COR-L47 (cell line): ENCODE measurements around the gene AJUBA.
"Not testable (repeated sequence)": the region's sequence is repeated elsewhere in the genome, so short reads cannot be mapped to it uniquely, and the experiment has no call there.

ENCODE experiments used
- DNase-seq: peaks from one replicate; lab custom pipeline; 2025; lab: John Stamatoyannopoulos, UW

Gene AJUBA

DNA sequence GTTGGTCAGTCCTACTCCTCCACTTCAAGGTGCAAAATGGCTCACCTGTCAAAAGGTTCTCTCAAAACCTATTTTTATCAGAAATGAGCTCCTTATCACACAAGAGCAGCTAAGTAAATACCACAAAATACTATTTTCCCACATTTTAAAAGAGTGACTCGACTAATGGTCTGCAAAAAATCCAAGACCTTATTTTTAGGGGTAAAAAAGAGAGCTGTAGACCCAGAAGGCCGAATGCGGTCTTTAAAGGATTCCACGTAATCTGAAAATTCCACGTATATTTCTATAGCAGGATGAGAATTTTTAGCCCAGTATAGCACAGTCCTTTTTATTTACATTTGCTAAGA lies 23.8 kb upstream of the AJUBA start:
- no peak for DNase-seq

DNA sequence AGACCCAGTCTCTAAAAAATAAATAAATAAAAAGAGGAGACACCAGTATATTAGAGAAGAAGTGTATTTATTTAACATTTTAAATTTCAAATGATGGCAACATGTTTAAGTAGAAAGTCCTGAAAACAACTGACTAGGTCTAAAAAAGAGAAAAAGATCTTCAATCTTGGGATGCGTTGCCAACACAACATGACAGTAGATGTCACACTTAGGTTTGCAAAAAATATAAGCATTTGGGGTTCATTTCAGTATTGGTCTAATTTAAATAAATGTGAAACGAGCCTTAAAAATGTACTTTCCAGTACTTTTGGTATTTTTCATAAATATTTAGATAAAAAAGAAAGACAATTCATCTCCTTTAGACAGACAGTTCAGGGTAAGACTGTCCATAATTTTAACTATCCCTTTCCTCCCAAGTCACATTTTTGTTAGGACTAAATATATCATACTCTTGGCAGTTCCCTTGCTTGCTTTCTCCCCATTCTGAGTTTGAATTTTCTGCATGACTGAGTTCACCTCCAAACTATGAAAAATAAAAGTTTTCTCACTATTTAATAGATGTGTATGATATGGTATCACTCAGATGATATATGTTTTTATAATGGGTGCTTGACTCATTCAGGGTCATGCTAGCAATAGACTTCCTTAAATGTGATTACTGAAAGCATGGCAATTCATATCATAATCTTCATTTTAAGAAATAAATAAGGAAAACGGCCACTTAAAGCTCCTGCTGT lies 23.3 kb upstream of the AJUBA start:
- no peak for DNase-seq

DNA sequence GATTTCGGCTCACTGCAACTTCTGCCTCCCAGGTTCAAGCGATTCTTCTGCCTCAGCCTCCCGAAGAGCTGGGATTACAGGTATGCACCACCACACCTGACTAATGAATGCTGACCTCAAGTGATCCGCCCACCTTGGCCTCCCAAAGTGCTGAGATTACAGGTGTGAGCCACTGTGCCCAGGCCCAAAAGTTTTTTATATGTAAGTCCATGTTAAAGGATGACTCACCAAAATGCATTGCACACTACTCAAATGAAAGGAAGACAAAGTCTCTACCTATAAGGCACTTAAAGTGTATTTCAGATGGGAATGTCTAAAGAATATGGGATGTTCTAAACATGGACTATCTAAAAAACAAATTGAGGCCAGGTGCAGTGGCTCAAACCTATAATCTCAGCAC lies 21.9 kb upstream of the AJUBA start:
- not testable (repeated sequence) for DNase-seq

- no peak for DNase-seq
Observed at GRCh38 chr14:23002592-23002991, 20.2 kb upstream of the AJUBA start.

- no peak for DNase-seq
Observed at GRCh38 chr14:23000860-23001259, 18.5 kb upstream of the AJUBA start.

- no peak for DNase-seq
Observed at GRCh38 chr14:22998329-22999012, 16.1 kb upstream of the AJUBA start.

GRCh38 chr14:22997676-22998323 lies 15.4 kb upstream of the AJUBA start:
- DNase-seq: no peak

GRCh38 chr14:22996768-22997654 lies 14.7 kb upstream of the AJUBA start:
- no peak for DNase-seq

DNA sequence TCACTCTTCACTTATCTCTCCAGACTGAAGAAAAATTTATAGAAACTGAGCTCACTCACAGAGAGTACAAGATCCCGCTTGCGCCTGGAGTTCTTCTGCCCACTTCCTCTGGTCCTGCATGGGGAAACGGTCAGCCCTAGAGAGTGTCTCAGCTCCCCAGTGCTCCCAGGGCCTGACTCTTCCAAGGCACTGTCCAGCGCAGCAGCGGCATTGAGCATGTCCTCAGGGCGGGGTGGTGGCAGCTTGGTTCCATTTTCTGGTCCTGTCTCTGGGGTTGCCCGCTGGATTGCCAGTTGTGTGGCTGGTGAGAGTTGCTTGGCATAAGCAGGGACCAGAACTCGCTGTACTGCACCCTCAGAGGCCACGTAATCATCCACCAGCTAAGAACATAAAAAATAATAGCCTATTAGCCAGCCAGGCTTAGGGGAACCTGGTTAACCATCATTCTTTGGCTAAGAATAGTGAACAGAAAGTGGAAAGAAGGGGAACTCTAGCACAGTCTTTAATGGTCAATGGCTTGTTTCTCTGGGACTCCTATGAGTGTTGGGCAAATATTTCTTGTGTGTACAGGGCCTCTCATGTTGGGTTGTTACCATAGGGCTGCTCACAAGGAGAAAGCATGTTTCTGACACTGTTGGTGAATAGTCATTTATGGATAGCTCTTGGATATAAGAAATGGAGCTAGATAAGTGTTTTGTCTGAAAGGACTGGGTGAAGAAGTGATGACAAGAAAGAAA lies 13.7 kb upstream of the AJUBA start:
- DNase-seq: no peak

DNA sequence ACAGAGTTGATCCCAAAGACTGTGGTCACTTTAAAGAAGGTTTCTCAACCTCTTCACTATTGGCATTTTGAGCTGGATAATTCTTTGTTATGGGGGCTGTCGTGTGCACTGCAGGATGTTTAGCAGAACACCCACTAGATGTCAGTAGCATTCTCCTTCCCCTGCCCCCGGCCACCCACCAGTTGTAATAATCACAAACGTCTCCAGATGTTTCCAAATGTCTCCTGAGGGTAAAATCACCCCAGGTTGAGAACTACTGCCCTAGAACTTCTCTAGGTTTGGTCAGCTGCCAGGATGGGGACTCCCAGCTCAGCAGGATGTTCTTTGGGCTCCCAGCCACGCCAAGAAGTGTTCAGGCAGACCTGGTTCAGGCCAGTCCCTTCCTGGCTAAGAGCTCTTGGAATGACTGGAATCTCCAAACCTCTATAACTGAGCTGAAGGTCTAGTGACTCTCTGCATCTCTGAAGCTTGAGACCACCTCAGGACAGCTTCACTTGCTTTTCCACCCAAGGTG lies 12.5 kb upstream of the AJUBA start:
- peak; percentile 15 for DNase-seq

DNA sequence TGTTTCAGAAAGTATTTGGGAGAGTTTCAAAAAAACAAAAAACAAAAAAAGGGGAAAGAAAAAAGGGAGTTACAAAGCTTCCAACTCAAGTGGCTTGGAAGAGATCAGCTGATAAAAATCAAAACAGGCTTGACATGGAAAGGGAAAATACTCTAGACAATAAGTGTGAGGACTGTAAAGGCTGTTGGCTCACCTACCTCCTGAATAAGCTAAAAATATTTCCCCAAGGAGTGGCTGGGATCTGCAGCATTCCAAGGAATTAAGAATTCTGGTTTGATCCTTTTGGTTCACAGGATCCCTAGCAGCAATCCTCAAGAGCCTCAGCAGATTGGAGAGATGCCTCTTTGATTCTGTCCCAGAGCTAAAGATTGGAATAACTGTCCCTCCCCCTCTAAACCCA lies 11.2 kb upstream of the AJUBA start:
- no peak for DNase-seq

DNA sequence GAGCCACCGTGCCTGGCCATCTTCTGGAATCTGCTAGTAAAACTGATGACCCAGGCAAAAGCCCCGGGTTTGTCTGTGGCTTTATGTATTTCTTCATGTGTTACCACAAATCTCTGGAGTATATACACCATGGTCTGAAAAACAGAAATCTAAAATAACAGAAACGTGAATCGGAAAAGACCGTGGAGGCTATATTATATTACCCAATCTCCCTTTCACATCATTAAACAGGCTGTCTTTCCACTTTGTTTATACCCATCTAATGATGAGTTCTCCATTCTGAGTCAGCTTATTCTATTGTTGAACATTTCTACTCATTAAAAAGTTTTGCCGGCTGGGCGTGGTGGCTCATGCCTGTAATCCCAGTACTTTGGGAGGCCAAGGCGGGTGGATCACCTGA lies 9.5 kb upstream of the AJUBA start:
- DNase-seq: no peak

DNA sequence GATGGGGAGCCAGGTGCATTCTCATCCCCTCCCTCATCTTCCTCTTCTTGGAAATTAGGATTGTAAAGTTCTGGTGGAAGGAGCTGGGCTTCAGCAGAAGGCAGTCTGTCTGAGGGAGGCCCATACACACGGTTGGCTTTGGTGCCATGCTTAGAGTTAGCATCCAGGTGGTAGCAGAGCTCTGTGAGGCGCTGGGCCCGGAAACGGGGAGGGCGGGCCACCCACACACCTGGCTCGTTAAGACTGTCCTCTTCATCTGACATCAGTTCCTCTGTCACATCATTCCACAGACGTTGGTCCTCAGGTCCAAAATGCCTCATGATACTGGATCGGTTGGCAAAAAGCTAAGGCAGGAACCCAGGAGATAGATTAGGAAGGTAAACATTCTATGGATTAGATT lies 4.9 kb upstream of the AJUBA start:
- no peak for DNase-seq

GRCh38 chr14:22986508-22987054 lies 4.2 kb upstream of the AJUBA start:
- peak; percentile 71 for DNase-seq

DNA sequence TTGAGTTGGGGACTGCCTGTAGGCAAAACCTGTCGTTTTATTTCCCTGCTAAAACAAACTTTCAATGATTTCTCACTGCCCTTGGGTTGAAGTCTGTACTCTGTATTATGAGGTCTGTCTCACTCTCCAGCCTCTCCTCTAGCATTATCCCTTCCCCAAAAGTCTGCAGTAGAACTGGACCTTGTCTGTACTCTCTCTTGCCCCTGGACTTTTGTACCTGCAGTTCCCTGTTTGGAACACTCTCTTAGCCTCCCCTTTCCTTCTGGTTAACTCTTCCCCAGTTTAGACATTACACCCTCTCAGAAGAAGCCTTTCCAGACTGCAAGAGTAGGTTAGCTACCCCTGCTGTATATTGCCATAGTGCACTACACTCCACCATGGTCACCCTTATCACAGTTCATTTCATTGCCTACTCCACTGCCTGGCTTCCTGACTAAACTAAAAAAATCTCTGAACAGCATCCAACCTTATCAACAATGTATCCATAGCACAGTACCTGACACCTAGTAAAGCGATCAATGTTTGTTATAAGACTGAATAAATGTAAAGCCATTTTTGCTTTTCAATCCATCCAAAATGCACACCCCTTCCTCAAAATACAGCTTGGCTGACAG lies 3.6 kb upstream of the AJUBA start:
- no peak for DNase-seq

GRCh38 chr14:22984959-22985658 lies 2.8 kb upstream of the AJUBA start:
- no peak for DNase-seq

DNA sequence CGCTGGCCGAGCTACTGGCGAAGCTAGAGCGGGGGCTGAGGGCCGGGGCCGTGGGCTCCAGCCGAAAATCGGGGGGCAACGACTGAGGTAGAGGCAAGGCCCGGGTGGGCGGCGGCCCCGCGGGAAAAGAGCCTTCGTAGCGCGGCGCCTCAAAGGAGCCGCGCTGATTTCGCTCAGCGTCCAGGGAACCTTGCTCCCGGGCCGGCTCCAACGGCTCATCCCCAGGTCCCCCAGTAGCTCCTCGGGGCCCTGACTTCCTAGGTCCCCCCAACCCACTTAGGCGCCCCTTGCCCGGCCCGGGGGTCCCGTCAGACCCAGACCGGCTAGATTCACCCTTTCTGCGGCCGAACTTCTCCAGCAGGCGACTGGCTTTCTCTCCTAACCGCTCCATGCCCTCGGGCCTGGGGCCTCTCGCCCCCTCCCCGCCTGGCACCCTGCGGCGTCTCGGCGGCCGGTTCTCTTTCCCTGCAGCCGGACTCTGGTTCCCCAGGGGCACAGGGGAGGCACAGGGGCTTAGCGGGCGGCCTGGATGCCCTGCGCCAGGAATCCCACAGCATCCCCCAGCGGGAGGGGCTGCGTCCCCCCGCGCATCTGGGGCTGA lies 375 bp downstream of the AJUBA start:
- DNase-seq: no peak

GRCh38 chr14:22981090-22981875 lies 1.1 kb downstream of the AJUBA start:
- no peak for DNase-seq

DNA sequence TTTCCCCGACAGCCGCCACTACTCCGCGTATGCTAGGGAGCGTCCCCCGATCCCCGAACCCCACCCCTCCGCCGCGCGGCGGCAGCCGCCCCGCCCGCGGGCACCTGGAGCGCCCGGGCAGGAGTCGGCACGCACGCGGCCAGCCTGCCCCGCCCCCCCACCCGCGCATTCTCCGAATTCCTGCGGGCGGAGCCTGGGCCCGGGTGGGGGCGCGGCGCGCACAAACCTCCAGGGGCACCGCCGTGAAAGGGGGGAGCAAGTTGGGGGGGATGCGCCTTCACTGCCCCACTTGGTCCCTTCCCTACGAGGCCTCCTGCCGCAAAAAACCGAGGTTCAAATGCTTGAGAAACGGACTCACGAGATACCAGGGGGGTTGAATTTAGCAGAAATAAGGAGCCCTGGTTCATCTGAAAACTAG lies 1.7 kb downstream of the AJUBA start:
- DNase-seq: no peak
